Measurements from ENCODE around the gene FRAS1. TPM values are rescaled to one million over a fixed set of nuclear protein-coding genes. Genes with fewer than 3 reads are reported as not detected.

FRAS1 gene
- total RNA-seq, 1 experiment from 2014 or later, result 3.4 TPM

- H3K79me2 ChIP-seq (ENCODE audit: low read length), result peaks cover 55% of the 10 kb centered on the region
- H3K4me2 ChIP-seq (ENCODE audit: low read length), result 0 out of 2 replicates have a peak overlapping the region, but pooled peaks have one; percentile 28
- ChIA-PET CTCF (no interaction called here), POLR2A (ENCODE audit: unreplicated experiment) (no interaction called here)
- H3K9me2 ChIP-seq (replicated peaks; ENCODE audit: low read length), result no peaks in the 10 kb centered on the region
- no peaks in the 10 kb centered on the region for H4K20me1 ChIP-seq (ENCODE audit: low read length)
- DNase-seq (peak; percentile 60), ATAC-seq (peak; percentile 25; the same call in 1 of the 2 replicates)
- H3K27ac ChIP-seq (ENCODE audit: low read length), result no peak overlapping the region; the same call in 1 of the 2 replicates
- TF ChIP-seq EZH2phosphoT487 (IDR thresholded peaks at IDR 0.05; ENCODE audit: borderline replicate concordance, low read length) (no peak), EZH2 (IDR thresholded peaks at IDR 0.05; ENCODE audit: low read length, unreplicated experiment) (no peak)
- H3K4me3 ChIP-seq (ENCODE audit: low read length), result no peak overlapping the region
- intact Hi-C loops (cut with micrococcal nuclease), result no loop called here
- no peaks in the 10 kb centered on the region for H3F3A ChIP-seq (ENCODE audit: low read length, unreplicated experiment)
- H3K27me3 ChIP-seq (ENCODE audit: low read length), result no peaks in the 10 kb centered on the region
- peaks cover 6% of the 10 kb centered on the region; the same call in 1 of the 2 replicates for H3K36me3 ChIP-seq (ENCODE audit: low read depth, low read length)
- no peak overlapping the region for H2AFZ ChIP-seq (ENCODE audit: low read length)
- no peaks in the 10 kb centered on the region for H3K9me3 ChIP-seq (ENCODE audit: low read length)
- H3K9ac ChIP-seq (ENCODE audit: low read length), result no peak overlapping the region
- no TSS peak for BruUV-seq (replicated peaks)
- H3K4me1 ChIP-seq (ENCODE audit: insufficient read depth, low read length), result peaks cover 76% of the 10 kb centered on the region
These were observed 503.3 kb downstream of the FRAS1 start for GRCh38 chr4:78560296-78560963.

DNA sequence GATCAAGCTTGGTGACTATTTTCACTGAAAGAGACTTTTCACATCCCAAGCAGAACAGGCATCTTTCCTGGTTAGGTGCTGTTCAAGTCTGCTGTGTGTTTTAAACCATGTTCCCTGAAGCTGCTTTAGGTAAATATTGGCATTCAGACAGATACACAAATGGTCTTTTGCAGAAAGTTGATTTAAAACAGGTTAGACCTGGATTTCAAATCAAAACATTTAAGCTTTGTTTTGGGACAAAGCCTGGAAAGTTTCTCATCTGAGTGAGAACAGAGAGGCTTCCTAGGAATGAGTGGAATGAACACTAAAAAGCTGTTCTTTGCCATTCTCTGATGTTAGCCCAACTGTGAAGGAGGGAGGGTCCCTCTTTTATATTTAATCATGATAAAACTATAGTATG, 504.6 kb downstream of the FRAS1 start:
- CTCF ChIA-PET, result no interaction called here
- BruUV-seq (replicated peaks), result no TSS peak
- Histone ChIP-seq H3K4me3 (ENCODE audit: low read length) (no peak overlapping the region), H3K27me3 (ENCODE audit: low read length) (no peaks in the 10 kb centered on the region), H3F3A (ENCODE audit: low read length, unreplicated experiment) (no peaks in the 10 kb centered on the region), H2AFZ (ENCODE audit: low read length) (no peak overlapping the region), H4K20me1 (ENCODE audit: low read length) (no peaks in the 10 kb centered on the region), H3K9ac (ENCODE audit: low read length) (no peak overlapping the region), H3K36me3 (ENCODE audit: low read depth, low read length) (peaks cover 2% of the 10 kb centered on the region; the same call in 1 of the 2 replicates), H3K27ac (ENCODE audit: low read length) (no peak overlapping the region), H3K9me2 (replicated peaks; ENCODE audit: low read length) (no peaks in the 10 kb centered on the region), H3K9me3 (ENCODE audit: low read length) (no peaks in the 10 kb centered on the region), H3K4me1 (ENCODE audit: insufficient read depth, low read length) (peaks cover 74% of the 10 kb centered on the region), H3K79me2 (ENCODE audit: low read length) (peaks cover 48% of the 10 kb centered on the region), H3K4me2 (ENCODE audit: low read length) (peak overlapping the region; percentile 53)
- intact Hi-C loops (cut with micrococcal nuclease), result no loop called here
- DNase-seq (peak; percentile 75), ATAC-seq (peak; percentile 13; the same call in 1 of the 2 replicates)
- POLR2A ChIA-PET (ENCODE audit: unreplicated experiment), result interaction anchor here (0.7 kb wide), 1 partner anchor 503 kb away, joined by 3 read pairs; no protein-coding TSS in a partner anchor
- TF ChIP-seq EZH2 (IDR thresholded peaks at IDR 0.05; ENCODE audit: low read length, unreplicated experiment) (no peak), EZH2phosphoT487 (IDR thresholded peaks at IDR 0.05; ENCODE audit: borderline replicate concordance, low read length) (no peak)
- TF ChIP-seq, protein P1, sequence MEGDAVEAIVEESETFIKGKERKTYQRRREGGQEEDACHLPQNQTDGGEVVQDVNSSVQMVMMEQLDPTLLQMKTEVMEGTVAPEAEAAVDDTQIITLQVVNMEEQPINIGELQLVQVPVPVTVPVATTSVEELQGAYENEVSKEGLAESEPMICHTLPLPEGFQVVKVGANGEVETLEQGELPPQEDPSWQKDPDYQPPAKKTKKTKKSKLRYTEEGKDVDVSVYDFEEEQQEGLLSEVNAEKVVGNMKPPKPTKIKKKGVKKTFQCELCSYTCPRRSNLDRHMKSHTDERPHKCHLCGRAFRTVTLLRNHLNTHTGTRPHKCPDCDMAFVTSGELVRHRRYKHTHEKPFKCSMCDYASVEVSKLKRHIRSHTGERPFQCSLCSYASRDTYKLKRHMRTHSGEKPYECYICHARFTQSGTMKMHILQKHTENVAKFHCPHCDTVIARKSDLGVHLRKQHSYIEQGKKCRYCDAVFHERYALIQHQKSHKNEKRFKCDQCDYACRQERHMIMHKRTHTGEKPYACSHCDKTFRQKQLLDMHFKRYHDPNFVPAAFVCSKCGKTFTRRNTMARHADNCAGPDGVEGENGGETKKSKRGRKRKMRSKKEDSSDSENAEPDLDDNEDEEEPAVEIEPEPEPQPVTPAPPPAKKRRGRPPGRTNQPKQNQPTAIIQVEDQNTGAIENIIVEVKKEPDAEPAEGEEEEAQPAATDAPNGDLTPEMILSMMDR (conservative IDR thresholded peaks at IDR 0.05; ENCODE audit: low read depth, low read length), result no peak

DNA sequence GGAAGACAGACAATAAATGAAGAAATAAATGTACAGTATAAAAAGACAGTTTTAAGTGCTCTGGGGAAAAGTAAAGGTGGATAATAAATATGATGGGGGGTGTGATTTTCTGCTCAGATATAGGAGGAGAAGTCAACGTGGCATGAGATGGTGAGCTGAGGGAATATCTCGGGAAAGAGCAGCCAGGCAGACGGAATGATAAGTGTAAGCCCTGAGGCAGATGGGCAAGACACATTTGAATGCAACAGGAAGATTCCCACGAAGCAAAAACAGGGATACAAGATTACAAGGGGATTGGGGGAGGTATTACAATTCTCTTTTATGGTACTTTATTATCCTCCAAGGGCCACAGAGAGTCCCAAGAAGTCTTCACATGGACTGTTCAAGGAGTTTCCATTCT, 505.6 kb downstream of the FRAS1 start:
- Histone ChIP-seq H3K4me1 (ENCODE audit: insufficient read depth, low read length) (peaks cover 74% of the 10 kb centered on the region), H3F3A (ENCODE audit: low read length, unreplicated experiment) (no peaks in the 10 kb centered on the region), H3K36me3 (ENCODE audit: low read depth, low read length) (peaks cover 2% of the 10 kb centered on the region; the same call in 1 of the 2 replicates), H3K27me3 (ENCODE audit: low read length) (no peaks in the 10 kb centered on the region), H2AFZ (ENCODE audit: low read length) (no peak overlapping the region), H4K20me1 (ENCODE audit: low read length) (no peaks in the 10 kb centered on the region), H3K9me3 (ENCODE audit: low read length) (no peaks in the 10 kb centered on the region), H3K4me3 (ENCODE audit: low read length) (no peak overlapping the region), H3K9me2 (replicated peaks; ENCODE audit: low read length) (no peaks in the 10 kb centered on the region), H3K9ac (ENCODE audit: low read length) (no peak overlapping the region), H3K27ac (ENCODE audit: low read length) (no peak overlapping the region), H3K4me2 (ENCODE audit: low read length) (no peak overlapping the region), H3K79me2 (ENCODE audit: low read length) (peaks cover 50% of the 10 kb centered on the region)
- intact Hi-C loops (cut with micrococcal nuclease), result no loop called here
- TF ChIP-seq EZH2 (IDR thresholded peaks at IDR 0.05; ENCODE audit: low read length, unreplicated experiment) (no peak), EZH2phosphoT487 (IDR thresholded peaks at IDR 0.05; ENCODE audit: borderline replicate concordance, low read length) (no peak)
- TF ChIP-seq, protein P1 (conservative IDR thresholded peaks at IDR 0.05; ENCODE audit: low read depth, low read length), result no peak
- POLR2A ChIA-PET (ENCODE audit: unreplicated experiment), result interaction anchor here (0.6 kb wide), 1 partner anchor 1338 kb away, joined by 4 read pairs; no protein-coding TSS in a partner anchor
- BruUV-seq (replicated peaks), result no TSS peak
- no peak for DNase-seq
- CTCF ChIA-PET, result no interaction called here
- ATAC-seq, result no peak

Data from PC-3 (cell line).